Measurements from ENCODE around the gene COL9A2.
"Not testable (repeated sequence)": the region's sequence is repeated elsewhere in the genome, so short reads cannot be mapped to it uniquely, and the experiment has no call there.

Gene COL9A2
- total RNA-seq, result 2.2 to 2.7 reads per million in 2 donors

DNA sequence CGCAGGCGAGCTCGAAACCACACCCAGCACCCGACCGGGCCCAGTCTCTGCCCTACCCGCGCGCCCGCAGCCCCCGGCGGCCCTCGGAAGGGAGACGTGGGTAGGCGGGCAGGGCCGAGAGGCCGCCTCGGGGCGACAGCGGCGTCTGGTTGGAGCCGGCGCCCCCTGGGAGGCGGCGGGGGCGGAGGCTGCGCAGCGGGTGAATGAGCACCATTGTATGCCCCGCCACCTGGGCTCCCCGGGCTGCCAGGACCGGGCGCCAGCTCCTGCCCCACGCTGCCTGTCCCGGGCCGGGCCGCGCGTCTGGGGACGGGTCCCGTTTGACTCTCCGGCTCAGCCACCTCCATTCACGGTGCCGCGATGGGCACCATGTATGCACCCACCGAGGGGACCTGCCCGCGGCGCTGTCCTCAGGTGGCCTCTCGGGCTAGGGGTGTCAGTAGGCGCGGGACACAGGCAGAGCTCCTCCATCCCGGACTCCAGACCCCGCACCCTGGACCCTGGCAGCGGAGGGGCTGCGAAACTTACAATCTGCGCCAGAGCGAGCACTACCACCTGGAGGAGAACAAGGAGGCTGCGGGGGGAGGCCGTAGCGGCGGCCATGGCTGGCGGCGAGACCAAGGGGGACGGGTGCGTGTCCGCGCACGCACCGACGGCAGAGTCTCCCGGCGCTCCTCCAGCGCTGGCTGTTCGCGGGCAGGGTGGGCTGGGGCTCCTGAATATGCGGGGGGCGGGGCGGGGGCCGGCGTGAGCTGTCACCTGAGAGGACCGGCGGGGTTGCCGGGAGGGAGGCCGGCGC is at the start of gene COL9A2:
Gene COL9A2, minus strand, starts transcription at position 692 of the 799 bp plus-strand sequence. Its CDS starts 89 bp downstream, at position 603.
- DNase-seq, result peak; percentile 50

DNA sequence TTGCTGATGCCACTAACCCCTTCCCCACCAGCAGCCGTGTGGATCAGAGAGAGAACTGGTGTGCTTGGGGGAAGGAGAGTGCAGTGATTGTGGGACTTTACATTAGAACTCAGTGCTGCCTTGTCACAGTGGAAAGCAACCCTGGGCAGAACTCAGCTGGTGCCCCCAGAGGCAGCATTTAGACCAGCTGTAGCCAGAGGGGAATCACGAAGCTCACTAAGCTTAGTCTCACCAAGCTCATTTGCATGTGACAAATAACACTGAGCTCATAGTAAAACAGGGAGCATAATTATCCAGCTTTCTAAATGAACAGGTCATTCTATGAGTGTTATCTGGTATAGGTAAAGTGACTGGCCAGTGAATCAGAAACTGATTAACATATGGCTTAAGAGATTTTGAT is 46.6 kb upstream of the COL9A2 start:
- DNase-seq, result no peak

DNA sequence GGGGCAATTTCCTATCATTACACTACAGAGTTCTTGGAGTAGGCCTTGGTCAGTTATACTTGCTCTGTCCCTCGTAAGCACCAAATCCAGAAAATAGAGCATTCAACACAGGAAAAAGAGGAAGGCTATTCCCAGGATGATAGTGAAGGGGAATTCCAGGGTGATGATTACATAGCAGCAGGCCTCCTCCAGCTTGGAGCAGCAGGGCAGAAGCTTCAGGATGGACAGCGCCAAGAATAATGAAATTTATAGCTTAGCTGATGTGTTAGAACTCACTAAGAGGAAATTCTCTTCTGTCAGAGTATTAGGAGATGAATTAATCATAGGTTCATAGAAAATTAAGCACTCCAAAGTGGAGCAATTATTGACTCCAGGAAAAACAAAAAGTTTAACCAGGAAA is 45.6 kb upstream of the COL9A2 start:
- DNase-seq, result no peak

DNA sequence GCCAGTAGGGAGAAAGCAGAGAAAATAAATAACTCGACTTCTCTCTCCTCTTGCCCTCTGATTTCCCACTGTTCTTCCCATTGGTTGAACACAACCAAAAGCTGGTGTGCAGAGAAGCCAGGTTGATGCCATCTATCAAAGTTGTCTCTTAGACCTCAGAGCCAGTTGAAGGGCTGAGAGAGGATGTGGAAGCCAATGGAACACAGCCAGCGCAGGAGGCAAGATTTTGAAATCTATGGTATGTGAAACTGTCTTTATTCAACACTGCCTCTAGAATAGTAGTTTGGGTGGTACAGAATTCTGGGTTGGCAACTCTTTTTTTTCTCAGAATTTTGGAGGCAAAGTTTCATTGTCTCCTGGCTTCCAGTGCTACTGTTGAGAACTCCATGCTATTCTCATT is 45.1 kb upstream of the COL9A2 start:
- no peak for DNase-seq

DNA sequence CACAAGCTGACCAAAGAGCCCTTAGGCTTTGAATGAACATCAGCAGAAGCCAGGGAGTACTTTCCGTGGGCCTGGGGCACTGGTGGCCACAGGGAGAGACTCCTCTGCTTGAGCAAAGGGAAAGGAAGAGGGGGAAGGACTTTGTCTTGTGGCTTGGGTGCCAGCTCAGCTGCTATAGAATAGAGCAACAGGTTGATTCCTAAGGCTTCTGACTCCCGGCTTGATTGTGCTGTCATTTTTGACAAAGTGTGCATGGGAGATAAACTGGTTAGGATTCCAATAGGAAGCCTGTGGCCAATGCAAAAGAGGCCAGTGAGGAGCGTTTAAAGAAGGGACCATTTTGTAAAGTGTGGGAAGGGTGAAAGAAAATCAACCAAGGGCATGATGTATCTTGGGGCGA is 44.6 kb upstream of the COL9A2 start:
- no peak for DNase-seq

DNA sequence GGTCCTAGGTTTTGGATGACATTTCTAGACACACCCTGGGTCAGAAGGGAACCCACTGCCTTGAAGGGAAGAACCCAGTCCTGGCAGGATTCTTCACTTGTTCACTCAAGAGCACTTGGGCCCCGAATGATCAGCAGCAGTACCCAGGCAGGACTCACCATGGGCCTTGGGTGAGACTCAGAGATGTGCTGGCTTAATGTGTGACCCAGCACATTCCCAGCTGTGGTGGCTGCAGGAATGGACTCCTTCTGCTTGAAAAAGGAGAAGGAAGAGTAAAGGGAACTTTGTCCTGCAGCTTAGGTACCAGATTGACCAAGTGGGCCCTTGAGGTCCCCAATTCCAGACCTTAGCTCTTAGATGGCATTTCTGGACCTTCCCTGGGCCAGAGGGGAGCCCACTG is 44.1 kb upstream of the COL9A2 start:
- DNase-seq, result no peak

DNA sequence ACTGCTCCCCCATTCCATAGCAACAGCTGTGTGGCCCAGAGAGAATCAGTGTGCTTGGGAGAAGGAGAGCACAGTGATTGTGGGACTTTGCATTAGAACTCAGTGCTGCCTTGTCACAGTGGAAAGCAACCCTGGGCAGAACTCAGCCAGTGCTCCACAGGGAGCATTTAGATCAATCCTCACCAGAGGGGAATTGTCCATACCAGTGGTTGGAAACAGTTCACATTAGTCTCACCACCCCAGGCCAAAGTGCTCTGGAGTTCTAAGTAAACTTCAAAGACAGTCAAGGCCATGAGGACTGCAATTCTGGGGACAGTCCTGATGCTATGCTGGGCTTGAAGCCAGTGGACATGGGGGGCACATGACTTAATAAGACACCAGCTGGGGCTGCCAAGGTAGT is 43.5 kb upstream of the COL9A2 start:
- DNase-seq, result no peak

DNA sequence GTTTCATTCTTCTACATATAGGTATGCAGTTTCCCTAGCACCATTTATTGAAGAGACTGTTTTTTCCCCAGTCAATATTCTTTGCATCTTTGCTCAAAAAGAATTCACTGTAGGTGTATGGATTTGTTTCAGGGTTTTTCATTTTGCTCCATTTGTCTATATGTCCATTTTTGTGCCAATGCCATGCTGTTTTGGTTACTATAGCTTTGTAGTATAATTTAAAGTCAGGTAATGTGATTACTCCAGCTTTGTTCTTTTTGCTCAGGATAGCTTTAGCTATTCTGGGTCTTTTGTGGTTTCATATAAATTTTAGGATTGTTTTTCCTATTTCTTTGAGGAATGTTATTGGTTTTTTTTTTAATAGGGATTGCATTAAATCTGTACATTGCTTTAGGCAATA is 40.5 kb upstream of the COL9A2 start:
- DNase-seq, result no peak

DNA sequence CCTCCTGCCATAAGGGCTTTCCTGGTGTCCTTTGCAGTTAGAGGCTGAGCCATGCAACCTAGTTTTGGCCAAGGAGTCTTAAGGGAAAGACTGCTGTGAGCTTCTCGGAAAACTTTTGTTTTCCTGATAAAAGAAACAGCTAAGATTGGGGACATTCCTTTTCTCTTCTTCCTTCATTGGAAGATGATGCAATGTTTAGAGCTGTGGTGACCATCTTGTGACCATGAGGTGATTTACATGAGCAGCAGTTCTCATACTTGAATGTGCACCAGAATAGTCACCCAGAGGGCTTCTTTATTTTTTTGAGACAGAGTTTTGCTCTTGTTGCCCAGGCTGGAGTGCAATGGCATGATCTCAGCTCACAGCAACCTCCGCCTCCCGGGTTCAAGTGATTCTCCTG is 36.0 kb upstream of the COL9A2 start:
- no peak for DNase-seq

DNA sequence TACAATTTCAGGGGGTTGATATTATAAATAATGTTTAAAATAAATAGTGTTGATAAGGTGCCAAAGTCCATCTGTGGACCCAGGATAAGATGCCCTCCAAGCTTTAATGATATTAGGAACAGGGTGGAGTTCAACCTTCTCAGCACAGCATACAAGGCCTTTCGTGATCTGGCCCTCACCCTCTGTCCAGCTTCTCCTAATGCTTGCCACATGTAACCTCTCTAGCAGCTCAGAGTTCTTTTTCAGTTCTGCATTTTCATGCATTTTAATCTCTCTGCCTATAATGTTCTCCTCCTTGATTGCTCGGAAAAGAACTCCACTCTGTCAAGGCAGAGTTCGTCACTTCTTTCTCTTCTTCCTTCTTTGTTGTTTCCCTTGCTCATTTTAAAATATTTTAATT is 35.0 kb upstream of the COL9A2 start:
- DNase-seq, result no peak

DNA sequence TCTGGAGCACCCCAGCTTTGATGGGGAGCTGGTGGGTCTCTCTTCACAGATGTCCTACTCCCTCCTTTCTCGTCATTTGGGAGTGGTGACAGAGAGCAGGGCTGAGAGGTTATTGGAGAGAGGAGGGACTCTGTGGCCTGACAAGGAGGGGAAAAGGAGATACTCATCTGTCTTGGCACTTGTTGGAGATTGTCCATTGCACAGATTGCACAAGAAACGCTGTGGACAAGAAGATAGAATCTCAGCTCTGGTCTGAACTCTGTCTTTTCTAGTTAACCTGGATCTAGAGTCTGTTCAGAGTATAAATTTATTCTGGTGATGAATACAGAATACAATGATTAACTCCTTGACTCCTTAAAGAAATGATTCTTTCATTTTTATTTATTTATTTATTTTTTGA is 34.0 kb upstream of the COL9A2 start:
- no peak for DNase-seq

DNA sequence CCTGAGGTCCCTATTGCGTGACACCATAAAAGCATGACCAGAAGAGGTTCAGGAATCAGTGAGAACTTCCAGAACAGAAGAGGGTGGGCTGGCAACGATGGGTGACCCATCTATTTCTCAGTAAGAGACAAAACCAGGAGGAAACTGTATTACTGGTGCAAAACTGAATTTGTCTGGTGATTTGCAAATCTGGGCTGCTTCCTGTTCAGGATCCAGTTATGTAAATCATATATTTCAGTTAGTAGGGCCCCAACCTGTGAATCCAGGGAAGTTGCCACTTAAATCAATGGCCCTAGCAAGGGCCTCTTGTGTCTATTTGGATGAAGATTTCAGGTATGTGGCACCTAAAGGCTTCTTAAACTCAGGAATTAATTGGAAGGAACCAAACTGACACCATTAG is 33.3 kb upstream of the COL9A2 start:
- DNase-seq, result no peak

DNA sequence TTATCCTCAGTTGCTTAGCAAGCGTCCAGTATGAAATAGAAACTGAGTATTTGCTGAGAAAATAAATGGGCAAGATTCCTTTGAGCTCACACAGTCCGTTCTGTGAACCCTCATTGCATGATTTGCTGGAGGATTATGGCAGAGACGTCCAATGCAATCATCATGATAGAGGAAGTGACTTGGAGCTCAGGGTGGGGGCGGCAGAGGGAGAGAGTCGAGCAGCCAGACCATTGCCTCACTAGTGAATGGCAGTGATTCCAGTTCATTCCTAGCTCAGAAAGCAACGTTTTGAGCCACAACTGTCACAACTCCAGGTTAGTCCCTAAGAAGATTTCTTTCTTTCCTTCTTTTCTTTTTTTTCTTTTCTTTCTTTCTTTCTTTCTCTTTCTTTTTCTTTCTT is 27.5 kb upstream of the COL9A2 start:
- DNase-seq, result no peak

DNA sequence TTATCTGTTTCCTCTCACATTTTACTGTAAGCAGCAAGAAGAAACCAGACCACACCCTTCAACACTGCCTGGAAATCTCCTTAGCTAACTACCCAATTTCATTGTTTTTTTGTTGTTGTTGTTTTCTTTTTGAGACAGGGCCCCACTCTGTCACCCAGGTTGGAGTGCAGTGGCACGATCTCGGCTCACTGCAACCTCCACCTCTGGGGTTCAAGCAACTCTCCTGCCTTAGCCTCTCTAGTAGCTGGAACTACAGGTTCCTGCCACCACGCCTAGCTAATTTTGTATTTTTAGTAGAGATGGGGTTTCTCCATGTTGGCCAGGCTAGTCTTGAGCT is 25.3 kb upstream of the COL9A2 start:
- DNase-seq, result not testable (repeated sequence)

DNA sequence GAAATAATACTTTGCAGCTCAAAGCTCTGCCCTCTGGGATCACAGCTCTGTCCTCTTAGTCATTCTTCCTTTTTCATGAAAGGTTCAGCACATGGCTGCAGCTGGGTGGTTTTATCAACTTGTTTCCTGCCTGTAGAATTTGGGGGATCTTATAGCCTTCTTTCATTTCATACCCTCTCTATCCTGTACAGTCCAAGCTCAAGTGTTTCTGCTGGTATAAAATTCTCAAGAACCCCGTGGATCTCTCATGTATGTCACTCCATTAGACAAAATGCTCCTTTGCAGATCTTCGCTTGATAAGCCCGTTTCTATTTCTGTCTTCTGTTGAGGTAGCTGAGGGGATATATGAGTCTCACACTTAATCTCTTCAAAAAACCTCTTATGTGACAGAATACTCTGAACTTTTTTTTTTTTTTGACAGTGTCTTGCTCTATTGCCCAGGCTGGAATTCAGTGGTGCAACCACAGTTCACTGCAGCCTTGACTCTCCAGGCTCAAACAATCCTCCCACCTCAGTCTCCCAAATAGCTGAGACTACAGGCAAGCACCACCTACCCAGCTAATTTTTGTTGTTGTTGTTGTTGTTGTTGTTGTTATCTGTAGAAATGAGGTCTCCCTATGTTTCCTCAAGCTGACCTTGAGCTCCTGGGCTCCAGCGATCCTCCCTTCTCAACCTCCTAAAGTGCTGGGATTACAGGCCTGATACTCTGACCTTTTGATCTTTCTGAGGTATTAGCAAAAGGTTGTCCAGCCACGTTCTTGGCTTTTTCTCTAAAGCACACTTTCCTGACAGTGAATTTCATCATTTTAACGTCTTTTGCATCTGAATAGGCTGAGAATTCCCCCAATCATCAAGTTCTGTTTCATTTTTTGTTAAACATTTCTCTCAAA is 24.6 kb upstream of the COL9A2 start:
- DNase-seq, result no peak

DNA sequence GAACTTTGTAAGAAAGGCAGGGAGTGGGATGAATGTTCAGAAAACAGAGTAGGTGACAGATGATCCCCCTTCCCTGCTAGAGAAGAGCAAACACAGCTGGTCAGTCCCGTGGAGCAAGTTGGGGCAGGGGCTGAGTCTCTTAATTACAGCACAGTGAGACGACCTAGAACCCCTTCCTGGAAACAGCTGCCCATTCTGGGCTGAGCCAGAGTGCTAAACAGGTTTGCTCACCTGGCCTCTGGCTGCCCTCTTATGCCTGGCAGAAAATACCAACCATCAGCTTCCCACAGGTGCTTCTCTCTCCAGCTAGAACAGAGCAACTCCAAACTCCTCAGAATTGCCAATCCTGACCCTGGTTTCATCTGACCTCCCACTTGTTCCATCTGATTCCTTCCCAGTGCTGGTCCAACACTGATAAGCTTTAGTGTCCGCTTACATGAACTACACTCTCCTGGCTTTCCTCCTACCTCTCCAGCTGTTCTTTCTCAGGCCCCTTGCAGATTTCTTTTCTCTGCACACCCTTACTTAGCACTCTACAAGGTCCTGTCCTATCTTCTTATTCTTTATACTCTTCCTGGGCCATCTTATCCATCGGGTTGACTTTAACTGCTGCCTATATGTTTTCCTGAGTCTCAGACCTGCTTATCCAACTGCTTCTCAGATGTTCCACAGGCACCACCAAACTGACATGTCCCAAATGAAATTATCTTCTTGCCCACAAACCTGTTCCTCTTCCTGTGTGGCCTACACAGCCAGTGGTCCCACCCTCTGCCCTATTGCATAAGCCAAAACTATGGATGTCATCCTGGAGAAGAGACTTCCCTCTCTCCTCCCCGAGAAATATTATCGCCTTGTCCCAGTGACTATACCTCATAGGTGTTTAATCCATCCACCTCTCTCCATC is 22.6 kb upstream of the COL9A2 start:
- DNase-seq, result no peak

DNA sequence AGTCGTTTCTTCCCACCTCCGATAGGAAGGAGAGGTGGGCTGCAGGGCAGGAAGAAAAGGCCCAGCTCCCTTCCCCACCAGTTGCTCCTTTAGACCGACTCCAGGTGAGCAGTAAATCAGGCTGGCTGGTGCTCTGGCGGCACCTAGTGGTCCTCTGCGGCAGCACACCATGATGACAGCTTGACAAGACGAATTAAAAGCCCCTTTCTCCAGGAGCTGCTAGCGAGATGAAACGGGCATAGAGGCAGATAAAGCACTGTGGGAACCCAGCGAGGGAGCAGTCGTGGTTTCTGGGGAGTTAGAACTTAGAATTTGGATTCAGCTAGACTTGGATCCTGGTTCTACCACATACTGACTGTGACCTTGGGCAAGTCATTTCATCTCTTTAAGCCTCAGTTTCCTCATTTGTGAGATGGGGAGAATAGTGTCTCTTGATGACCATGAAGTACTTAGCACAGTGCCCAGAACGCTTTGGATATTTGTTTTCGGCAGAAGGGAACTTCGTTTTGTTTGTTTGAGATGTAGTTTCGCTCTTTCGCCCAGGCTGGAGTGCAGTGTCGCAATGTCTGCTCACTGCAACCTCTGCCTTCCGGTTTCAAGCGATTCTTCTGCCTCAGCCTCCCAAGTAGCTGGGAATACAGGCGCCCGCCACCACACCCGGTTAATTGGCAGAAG is 21.8 kb upstream of the COL9A2 start:
- DNase-seq, result peak; percentile 82

DNA sequence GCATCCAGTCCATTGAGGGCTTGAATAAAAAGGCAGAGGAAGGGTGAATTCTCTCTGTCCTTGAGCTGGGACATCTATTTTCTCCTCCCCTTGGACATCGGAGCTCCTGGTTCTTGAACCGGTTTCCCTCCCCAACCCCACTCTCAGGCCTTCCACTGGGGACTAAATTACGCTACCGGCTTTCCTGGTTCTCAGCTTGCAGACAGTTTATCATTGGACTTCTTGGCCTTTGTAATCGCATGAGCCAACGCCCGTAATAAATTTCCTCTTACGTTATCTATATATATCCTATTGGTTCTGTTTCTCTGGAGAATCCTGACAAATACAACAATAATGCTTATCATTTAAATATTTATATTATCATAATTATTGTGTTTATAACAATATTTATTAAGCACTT is 20.4 kb upstream of the COL9A2 start:
- DNase-seq, result no peak

DNA sequence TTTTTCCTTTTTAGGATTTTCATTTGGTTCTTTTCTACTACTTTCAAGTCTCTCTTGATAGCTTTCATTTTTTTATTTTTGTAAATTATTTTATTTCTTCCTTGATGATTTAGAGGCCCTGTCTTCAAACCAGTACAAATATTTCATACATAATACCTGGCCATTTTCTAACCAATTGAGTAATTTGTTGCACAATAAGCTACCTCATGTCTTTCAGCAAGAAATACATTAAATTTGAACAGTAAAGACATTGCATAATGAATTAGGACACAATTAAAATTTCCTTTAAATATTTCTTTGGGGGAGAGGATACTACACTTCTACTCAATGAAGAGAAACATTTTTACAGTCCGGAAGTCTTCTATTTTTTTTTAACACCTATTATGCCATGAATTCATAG is 15.6 kb upstream of the COL9A2 start:
- no peak for DNase-seq

DNA sequence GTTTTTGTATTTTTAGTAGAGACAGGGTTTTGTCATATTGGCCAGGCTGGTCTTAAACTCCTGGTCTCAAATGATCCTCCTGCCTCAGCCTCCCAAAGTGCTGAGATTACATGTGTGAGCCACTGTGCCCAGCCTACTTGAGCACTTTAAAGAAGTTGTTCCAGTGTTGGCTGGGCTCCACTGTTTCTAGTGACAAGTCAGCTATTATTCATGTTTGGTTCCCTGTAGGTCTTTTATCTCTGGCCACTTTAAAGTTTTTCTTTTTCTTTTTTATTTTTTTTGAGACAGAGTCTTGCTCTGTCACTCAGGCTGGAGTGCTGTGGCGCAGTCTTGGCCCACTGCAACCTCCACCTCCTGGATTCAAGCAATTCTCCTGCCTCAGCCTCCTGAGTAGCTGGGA is 14.3 kb upstream of the COL9A2 start:
- DNase-seq, result not testable (repeated sequence)

DNA sequence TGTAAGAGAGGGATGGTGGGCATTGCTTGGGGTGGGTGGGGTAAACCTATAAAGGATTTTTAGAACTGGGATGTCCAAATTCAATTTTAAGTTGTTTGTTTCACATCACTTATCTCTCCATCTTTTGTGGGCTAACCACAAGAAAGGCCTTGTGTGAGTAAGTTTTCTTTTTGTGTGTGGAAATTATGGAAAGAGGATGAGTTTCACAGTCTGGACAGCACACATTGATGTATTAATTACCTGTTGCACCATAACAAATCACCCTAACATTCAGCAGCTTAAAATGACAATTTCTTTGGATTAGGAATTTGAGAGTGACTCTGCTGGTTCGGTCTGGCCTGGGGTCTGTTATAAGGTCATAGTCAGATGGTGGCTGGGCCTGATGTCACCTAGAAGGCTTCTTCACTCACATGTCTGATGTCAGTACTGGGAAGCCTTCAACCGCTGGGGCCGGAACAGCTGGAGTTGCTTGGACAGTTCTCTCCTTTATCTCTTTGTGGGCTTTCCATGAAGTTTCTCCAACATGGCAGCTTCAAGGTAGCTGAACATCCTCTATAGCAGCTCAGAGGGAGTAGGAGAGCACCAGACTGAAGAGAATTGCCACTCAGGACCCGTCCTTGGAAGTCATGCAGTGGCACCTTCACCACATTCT is 2.0 kb upstream of the COL9A2 start:
- no peak for DNase-seq

DNA sequence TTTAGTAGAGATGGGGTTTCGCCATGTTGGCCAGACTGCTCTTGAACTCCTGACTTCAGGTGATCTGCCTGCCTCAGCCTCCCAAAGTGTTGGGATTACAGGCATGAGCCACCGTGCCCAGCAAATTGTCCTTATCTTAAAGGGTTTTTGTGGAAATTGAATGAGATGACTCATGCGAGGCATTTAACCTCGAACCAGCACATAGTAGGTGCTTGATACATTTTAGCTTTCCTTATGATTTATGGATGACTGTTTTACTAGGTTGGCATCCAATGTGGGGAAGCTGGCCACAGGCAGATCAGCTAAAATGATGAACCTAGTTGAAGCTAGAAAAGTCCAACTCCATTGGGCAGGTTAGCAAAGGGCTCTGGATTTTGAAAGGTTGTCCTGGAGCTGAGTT is 1.4 kb upstream of the COL9A2 start:
- no peak for DNase-seq

All from T-helper 9 cell (primary cell).